ENCODE measurements around the gene RND2. TPM values are rescaled to one million over a fixed set of nuclear protein-coding genes. Genes with fewer than 3 reads are reported as not detected.

Gene RND2
- total RNA-seq, 1 donor from 2014 or later, result 1.5 TPM

DNA sequence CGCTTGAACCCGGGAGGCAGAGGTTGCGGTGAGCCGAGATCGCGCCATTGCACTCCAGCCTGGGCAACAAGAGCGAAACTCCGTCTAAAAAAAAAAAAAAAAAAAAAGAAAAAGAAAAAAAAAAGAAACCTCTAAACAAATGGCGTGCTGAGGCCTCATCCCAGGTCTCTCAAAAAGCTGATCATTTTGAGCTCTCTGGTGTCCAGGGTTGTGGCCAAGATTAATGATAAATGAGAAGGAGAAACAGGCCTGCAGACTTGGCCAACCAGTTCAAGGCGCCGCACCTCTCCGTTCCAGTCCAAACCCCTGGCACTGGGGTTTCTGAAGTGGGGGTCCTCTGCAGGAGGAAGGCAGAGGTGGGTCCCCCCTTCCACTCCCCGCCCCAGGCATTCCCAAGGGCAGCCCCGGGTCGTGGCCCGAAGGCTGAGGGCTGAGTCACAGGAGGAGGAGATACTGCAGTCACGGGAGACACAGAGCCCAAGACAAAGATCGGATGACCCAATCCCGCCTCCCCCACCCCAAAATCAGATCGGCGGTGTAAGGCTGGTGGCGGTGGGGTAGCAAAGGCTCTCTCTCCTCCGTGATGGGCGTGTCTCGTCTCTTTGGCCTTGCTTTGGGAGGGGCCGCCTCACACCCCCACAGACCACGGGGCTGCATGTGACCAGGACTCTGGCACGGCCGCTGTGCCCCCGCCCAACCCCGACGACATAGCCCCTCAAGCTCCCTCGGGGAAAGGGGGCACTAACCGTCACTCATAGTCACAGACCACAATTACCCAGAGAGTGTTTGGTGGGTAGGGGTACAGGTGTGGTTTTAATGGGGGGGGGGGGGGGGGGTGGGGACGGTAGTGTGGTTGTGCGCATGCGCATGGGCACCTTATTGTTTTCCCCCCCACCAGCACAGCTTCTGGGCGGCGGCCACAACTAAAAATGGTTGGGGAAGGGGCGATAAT, 4.0 kb upstream of the RND2 start:
- intact Hi-C loops (cut with DNase I), result loop anchor here (10.0 kb wide), 1 partner anchor 314 kb away; no protein-coding TSS in a partner anchor
- ATAC-seq (peak; percentile 34), DNase-seq (ENCODE audit: missing footprints) (peak; percentile 82)

DNA sequence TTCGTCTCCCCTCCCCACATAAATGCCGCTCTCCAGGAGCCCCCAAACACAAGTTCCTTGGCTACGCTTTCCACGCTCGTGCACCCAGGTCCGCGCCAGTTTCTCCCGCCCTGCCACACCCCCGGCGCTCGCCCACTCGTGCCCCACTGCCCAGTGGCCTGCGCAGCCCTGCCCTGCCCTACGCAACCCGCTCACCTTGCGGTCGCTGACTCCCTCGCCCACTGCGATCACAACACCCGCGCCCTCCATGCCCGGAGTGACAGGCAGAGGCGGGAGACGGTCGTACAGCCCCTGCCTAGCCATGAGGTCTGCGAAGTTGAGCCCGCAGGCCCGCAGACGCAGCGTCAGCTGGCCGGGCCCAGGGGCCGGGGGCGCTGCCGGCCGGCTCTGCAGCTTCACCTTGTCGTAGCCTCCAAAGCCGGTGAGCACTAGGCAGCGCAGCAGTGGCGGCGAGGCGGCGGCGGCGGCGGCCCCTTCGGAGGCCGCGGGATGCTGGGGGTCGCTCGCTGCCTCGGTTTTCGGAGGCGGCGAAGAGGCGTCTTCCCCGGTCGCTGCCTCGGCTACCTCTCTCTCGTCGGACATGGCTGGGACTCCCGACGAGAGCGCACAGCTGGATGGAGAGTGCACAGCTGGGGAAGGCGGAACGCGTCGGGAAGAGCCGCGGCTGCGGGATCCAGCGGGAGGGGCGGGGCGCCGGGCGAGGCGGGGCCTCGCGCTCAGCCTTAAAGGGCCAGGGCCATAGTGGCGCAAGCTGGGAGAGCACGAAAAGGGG, 3.1 kb upstream of the RND2 start, which contains the start of gene VAT1:
VAT1 (minus strand) TSS at position 645 of the 772 bp plus-strand sequence; CDS start at position 582, 63 bp downstream.
- ATAC-seq (peak; percentile 86), DNase-seq (ENCODE audit: missing footprints) (peak; percentile 92)
- intact Hi-C loops (cut with DNase I), result loop anchor here (10.0 kb wide), 1 partner anchor 313 kb away; no protein-coding TSS in a partner anchor

DNA sequence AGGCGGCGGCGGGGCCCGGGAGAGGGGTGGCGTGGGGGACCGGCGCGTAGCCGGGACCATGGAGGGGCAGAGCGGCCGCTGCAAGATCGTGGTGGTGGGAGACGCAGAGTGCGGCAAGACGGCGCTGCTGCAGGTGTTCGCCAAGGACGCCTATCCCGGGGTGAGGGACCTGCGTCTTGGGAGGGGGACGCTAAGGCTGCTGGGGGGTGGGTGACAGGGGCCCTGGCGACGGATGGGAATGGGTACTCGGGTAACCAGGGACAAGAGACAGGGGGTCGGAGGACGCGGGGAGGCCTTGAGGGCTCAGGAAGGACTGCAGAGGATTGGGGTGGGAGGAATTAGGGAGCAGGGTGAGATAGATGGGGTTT, 243 bp downstream of the RND2 start:
- DNase-seq (ENCODE audit: missing footprints), result no peak
- intact Hi-C loops (cut with DNase I), result loop anchor here (2.0 to 10.0 kb wide), 2 partner anchors 146 to 310 kb away; partner anchors contain the start of gene NBR1
- ATAC-seq, result no peak

DNA sequence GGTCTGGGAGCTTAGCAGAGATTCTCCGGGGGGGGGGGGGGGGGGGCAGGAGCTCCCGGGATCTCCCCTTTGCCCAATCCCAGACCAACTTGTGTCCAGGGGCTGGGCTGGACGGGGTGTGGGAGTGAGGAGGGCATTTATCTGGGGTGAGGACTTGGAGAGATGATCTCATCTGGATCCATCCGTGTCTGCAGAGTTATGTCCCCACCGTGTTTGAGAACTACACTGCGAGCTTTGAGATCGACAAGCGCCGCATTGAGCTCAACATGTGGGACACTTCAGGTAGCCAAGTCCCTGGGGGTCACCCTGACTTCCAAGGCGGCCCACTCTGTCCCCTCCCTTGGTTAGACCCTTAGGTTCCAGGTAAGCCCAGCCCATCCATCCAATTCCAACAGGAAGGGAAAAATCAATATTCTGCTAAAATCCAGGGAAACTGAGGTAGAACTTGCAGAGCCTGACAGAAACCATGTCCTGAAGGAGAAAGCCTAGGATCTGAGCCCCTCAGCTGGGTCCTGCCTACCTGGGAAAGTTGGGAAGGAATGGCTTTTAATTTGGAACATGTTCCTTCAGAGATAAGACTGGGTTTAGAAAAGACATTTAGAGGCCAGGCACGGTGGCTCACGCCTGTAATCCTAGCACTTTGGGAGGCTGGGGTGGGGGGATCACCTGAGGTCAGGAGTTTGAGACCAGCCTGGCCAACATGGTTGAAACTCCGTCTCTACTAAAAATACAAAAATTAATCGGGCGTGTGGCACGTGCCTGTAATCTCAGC, 921 bp downstream of the RND2 start:
- ATAC-seq (no peak), DNase-seq (ENCODE audit: missing footprints) (no peak)
- intact Hi-C loops (cut with DNase I), result loop anchor here (2.0 to 10.0 kb wide), 2 partner anchors 145 to 309 kb away; partner anchors contain the start of gene NBR1

DNA sequence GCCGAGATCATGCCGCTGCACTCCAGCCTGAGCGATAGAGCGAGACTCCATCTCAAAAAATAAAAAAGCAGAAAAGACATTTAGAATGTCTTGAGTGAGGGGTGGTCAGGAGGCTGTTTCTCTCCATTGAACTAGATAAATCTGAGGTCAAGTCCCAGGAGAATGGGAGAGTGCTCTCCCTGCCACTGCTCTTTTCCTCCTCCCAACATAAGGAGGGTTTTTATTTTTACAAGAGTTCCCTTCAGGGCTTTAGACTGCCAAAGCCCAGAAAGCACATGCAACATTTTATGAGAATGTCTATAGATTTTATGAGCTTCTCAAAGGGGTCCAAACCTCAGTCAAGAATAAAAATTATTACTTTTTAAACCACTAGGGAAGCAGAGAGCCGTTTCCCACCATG, 1.6 kb downstream of the RND2 start:
- intact Hi-C loops (cut with DNase I), result loop anchor here (10.0 kb wide), 1 partner anchor 308 kb away; no protein-coding TSS in a partner anchor
- DNase-seq (ENCODE audit: missing footprints), result no peak
- no peak for ATAC-seq

DNA sequence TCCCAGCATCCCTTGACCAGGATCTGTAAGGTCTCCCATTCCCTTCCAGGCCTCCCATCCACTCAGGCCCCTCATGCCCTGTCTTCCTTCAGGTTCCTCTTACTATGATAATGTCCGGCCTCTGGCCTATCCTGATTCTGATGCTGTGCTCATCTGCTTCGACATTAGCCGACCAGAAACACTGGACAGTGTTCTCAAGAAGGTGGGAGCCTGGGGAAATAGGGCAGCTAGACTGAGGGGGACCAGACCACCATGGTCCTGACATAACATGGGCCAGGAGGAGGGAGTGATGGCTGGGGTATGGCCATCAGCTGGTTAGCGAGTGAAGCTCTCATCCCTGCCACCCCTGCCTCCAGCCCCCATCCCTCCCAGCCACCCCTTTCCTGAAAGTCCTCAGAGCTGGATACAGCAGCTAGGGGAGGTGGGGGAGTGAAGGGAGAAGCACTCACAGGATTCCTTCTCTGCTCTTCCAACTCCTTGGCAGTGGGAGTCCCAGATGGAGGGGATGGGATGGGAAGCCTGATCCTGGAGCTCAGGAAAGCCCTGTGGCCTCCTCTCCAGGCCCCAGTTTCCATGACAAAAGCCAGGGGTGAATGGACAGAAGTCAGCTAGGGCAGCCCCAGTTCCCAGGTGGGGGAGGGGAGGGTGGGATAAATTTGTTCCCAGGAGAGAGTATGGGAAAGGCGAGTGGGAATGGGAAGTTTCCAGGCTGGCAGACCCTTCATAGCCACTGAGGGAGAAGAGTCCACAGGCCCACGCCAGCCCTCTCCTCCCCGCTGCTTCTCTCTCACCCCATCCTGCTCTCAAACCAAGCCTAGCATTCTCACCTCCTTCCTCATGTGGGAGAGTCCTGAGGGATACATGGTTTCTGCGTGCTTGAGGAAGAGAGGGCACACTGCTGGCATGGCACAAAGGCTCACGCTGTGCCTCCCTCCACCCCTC, 2.3 kb downstream of the RND2 start:
- no peak for ATAC-seq
- no peak for DNase-seq (ENCODE audit: missing footprints)
- intact Hi-C loops (cut with DNase I), result loop anchor here (10.0 kb wide), 1 partner anchor 307 kb away; no protein-coding TSS in a partner anchor

DNA sequence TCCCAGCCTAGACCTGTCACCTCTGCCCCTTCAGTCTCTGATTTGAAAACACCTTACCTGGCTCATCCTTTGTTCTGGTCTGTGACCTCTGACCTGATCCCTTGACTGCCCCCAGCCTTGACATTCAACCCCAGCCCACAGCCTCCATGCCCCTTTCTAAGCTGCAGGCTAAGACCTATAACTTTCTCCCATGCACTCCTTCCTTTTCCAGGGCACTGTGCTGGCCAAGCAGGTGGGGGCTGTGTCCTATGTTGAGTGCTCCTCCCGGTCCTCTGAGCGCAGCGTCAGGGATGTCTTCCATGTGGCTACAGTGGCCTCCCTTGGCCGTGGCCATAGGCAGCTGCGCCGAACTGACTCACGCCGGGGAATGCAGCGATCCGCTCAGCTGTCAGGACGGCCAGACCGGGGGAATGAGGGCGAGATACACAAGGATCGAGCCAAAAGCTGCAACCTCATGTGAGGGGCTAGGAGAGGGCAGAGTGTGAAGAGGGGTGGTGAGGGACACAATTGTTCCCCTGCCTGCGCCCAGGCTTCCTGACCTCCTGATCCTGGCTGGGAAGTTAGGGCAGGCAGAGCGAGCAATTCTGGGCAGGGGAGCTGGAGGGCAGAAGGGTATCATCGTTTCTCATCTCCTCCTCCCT, 3.3 kb downstream of the RND2 start:
- no peak for ATAC-seq
- no peak for DNase-seq (ENCODE audit: missing footprints)
- intact Hi-C loops (cut with DNase I), result loop anchor here (10.0 kb wide), 1 partner anchor 306 kb away; no protein-coding TSS in a partner anchor

DNA sequence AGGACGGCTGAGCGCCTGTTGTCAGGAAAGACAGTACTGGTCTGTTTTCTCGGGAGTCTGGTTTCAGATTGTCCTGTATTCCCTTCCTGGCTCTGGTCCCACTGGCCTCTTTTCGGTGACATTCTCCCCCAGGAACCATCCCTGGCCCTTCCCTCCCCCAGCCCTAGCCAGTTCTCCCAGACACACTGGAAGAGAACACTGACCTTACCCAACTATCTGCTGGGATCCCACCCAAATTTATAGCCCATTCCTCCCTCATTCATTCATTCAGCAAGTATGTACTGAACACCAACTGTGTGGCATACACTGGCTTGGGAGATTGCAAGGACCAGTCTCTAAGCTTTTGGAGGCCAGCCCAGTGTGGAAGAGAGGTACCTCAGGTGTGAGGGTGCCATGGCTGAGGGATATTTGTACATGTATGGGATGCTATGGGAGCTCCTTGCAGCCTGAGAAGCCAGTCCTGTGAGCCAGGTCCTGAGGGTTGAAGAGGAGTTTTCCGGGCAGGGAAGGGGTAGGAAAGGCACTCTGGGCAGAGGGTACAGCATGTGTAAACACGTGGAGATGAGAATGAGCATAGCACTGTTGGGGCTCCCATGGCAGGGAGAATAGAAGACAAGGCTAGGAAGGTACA, 5.2 kb downstream of the RND2 start:
- DNase-seq (ENCODE audit: missing footprints), result no peak
- no peak for ATAC-seq
- intact Hi-C loops (cut with DNase I), result no loop called here

DNA sequence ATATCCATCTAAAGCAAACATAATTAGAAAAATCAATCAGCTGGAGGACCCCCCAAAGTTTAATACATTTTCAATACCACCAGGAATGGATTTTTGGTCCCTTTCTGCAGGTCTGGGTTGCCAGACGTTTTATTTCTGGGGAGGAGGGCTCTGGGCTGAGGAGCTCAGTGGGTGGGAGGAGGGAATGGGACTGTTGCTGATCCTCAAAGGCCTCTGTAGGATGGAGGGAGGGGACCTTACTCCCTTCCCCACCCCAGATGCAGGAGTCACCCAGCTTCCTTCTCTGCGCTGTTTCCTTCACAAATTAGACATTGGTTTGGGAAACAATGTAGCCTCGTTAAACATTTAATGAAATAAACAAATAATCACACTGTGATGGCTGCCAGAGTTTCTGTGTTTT, 6.6 kb downstream of the RND2 start:
- ATAC-seq (no peak), DNase-seq (ENCODE audit: missing footprints) (no peak)
- intact Hi-C loops (cut with DNase I), result no loop called here

DNA sequence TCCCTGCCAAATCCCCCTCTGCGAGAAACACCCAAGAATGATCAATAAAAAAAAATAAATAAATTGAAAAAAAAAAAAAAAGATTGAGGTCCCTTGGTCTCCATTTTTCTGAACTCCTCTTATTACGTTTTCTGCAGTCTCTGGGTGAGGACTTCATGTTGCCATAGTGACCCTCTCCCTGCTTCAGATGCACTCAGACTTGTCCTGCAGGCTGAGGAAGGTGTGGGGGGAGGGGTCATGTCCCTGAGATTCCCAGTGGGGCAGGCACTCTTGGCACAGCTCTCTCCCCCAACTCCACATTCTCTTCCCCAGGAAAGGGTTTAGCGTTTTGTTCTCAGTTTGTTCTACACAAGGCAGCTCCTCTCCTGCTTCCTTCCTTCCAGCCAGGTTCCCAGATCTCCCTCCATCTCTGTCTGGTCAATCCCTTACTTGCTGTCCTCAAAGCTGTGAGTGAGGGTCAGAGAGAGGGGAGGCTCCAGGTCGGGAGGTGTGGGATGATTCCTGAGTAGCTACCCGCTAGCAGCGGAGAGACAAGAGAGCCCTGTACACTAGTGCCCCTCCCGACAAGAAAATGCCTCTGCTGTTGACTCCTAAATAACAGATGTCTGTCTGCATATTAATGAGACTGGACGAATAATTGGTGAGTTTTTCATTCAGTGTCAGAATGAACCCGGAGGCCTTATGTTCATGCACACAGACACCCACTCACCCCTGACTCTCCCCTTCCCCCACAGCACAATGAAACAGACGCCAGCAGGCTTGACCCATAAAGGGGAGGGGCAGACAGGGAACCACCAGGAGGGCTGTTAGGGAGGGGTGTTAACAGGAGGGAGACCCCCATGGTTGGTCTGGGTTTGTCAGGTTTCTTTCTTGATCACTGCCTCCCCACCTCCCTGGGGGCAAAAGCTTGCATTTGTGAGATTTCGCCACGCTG, 9.2 kb downstream of the RND2 start:
- intact Hi-C loops (cut with DNase I), result no loop called here
- no peak for DNase-seq (ENCODE audit: missing footprints)
- ATAC-seq, result no peak

DNA sequence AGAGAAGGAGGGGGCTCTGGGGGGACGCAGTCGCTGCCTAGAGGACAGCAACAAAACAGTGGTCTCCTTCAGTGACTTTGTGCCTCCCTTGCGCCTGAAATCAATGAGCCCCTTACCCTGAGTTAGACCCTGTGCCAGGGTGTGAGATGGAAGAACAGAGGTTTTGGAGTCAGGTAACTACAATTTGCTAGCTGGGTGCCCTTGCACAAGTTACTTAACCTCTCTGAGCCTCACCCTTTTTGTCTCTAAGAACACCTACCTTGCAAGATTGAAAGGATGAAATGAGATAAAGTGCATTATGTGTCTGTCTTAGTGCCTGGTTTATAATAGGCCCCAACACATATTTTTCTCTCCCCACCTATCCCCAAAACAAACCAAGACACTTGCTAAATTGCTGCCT, 9.9 kb downstream of the RND2 start:
- intact Hi-C loops (cut with DNase I), result no loop called here
- ATAC-seq (no peak), DNase-seq (ENCODE audit: missing footprints) (no peak)

DNA sequence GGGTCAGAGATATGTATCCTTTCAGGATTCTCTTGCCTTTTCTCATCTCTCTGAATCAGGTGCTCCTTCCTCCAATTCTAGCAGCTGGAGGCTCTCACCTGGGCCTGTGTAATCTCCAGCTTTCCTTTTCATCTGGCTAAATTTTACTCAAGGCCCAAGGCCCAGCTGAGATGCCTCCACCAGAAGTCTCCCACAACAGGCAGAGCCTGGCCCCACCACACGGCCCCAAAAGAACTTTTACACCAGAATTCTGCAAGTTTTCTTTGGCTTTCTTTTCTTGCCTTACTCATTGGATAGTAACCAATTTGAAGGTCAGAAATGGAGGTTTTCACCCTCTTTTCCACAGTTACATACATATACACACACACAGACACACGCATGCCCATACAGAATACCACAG, 14.6 kb downstream of the RND2 start:
- intact Hi-C loops (cut with DNase I), result no loop called here
- ATAC-seq, result no peak
- DNase-seq (ENCODE audit: missing footprints), result no peak

DNA sequence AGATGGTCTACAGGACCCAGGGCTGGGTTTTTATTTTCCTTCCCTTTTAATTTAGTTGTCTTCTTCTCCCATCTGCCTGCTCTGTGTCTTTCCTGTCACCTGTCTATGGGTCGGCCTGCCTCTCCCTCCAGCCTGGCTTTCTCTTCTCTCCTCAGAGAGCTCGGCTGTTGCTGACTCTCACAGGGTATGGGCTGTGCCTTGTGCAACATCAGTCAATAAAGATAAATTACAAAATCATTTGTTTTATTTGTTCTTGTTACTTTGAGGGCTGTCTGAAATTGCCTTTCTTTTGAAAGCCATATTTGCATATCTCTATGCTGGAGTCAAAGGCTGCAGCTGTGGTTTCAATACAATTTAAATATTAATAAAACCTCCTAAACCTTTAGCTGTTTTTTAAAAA, 15.6 kb downstream of the RND2 start:
- intact Hi-C loops (cut with DNase I), result no loop called here
- ATAC-seq (no peak), DNase-seq (ENCODE audit: missing footprints) (no peak)

DNA sequence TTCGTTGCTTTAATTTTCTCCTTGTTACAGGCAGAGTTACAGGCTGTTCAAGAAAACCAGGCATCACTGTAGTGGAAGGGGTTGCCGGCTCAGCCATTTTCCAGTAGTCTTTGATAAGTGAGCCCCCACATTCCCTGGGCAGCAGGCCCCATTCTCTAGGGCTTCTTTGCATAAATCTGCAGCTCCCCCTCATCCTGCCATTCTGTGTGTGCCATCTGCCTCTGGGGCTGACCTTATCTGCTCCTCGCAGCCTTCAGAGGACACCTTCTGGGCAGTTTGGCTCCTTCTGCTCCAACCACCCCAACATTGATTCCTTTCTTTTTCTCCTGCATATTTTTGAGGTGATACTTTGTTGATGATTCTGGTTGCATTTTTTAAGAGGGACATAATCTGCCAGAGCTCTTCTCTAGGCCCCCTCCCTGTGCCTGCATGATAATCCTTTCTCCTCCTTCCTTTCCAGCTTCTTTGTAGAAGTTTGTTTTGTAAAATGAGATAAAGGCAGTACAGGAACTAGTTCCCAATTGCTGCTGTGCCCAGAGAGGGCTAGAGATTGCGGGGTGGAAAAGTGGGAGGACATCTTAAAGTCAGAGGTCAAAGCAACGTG, 17.1 kb downstream of the RND2 start:
- no peak for DNase-seq (ENCODE audit: missing footprints)
- intact Hi-C loops (cut with DNase I), result no loop called here
- no peak for ATAC-seq

DNA sequence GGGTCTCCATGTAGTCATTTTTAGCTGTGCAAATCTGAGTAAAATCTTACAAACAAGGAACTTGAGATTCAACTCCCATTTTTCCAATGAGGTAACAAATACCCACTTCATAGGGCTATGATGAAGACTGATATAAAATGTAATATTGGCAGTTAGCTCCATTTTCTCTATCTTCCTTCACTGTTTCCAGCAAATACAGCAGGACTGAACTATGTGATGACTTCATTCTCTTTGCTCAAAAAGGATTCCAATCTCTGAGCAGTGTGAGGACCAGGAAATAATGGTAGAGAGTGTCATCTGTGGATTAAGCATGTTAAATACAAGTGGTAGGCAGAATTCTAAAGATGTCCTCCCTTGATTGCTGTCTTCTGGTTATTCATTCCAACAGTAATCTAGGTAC, 18.3 kb downstream of the RND2 start:
- intact Hi-C loops (cut with DNase I), result no loop called here
- no peak for ATAC-seq
- DNase-seq (ENCODE audit: missing footprints), result no peak

All from Right ventricle myocardium inferior (tissue), 1 donor.